GOT3 (cell line): ENCODE results near the gene RPH3AL.
"Not testable (repeated sequence)": the region's sequence is repeated elsewhere in the genome, so short reads cannot be mapped to it uniquely, and the experiment has no call there.

ENCODE experiments used
- DNase-seq: peaks from one replicate; lab custom pipeline; 2025; ENCODE audit warnings: mixed read lengths; lab: John Stamatoyannopoulos, UW

Gene RPH3AL

DNA sequence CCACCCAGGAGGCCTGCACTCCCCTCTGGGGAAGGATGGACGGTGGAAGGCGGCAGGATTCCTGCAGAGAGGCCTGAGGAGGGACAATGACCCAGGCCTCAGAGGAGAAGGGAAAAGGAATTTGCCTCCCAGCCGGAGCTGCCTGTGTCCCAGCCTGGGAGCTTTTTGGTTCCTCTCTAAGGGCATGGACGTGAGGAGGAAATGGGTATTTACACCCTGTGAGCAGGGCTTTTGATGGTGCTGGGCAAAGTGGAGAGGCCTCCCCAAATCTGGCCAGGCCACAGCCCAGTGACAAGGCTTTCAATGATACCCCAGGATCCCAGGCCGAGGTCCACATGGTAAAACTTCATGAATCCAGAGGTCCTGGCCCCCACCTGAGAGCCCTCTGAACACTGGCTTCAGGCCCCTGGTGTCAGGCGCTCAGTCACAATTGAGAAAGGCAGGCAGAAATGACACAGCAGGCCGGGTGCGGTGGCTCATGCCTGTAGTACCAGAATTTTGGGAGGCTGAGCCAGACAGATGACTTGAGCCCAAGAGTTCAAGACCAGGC, 115.1 kb downstream of the RPH3AL start:
- no peak for DNase-seq

DNA sequence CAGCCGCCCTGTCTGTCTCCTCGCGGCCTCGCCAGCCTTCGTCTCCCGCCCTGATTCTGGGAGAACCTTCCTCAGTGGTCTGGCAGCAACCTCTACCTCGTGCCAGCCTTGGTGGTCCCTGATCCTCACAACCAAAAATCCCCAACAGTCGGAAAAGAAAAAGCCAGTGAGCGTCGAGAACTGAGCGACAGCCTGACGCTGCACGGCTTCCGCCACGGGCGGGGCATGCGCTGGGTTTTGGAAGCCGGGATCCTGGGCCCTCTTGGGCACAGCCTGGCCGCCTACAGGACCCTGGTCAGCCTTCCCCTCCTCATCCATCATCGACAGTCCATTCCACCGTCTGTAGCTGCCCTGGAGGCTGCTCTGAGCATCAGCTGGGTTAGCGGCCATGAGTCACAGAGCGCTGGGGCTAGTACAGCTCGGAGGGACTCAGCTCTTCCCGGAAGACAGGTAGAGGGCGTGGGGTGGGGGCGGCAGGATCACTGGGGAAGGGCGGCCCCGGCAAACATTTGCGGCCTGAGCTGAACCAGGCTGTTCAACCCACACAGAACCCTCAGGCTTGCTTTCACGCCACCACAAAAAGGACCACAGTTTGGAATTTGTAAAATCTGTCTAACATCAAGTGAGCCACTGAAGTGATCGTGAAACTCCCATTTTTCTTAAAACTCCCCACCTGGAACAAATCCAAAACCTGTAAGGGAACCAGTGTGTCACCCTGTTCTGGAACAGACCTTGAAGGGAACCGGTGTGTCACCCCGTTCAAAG, 115.8 kb downstream of the RPH3AL start:
- DNase-seq, result no peak

DNA sequence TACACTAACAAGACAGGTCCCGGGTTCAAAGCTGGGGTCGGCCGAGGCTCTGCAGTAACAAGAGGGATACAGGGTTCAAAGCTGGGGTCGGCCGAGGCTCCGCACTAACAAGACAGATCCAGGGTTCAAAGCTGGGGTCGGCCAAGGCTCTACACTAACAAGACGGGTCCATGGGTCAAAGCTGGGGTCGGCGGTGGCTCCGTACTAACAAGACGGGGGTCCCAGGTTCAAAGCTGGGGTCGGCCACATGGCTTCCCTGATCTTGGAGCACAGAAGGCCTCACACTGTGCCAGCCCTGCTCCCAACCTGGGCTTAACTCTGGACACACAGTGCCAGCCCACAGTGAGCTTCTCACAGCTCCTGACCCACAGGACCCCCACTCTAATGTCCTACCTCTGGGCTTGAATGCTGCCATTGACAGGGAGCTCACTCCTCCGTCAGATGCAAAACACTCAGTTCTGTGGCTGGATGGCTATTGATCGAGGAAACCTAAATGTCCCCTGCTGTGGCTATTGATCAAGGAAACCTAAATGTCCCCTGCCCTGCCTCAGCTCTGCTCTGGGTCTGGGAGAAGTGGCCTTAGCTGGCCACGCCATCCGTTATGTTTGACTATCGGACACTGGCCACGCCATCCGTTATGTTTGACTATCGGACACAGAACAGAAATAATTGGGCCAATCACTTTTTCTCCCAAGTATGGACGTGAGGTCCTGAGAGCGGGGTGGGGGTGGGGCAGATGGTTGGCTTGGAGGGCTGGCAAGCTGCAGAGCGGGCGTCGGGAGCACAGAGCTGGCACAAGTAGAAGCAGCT, 116.6 kb downstream of the RPH3AL start:
- no peak for DNase-seq

DNA sequence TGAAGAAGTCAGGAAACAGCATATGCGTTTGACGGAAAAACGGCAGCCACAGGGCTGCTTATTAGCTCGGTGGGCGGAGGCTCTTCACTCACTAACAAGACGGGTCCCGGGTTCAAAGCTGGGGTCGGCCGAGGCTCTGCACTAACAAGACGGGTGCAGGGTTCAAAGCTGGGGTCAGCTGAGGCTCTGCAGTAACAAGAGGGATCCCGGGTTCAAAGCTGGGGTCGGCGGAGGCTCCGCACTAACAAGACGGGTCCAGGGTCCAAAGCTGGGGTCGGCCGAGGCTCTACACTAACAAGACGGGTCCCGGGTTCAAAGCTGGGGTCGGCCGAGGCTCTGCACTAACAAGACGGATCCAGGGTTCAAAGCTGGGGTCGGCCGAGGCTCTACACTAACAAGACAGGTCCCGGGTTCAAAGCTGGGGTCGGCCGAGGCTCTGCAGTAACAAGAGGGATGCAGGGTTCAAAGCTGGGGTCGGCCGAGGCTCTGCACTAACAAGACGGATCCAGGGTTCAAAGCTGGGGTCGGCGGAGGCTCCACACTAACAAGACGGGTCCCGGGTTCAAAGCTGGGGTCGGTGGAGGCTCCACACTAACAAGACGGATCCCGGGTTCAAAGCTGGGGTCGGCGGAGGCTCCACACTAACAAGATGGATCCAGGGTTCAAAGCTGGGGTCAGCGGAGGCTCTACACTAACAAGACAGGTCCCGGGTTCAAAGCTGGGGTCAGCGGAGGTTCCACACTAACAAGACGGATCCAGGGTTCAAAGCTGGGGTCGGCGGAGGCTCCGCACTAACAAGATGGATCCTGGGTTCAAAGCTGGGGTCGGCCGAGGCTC, 117.4 kb downstream of the RPH3AL start:
- not testable (repeated sequence) for DNase-seq

DNA sequence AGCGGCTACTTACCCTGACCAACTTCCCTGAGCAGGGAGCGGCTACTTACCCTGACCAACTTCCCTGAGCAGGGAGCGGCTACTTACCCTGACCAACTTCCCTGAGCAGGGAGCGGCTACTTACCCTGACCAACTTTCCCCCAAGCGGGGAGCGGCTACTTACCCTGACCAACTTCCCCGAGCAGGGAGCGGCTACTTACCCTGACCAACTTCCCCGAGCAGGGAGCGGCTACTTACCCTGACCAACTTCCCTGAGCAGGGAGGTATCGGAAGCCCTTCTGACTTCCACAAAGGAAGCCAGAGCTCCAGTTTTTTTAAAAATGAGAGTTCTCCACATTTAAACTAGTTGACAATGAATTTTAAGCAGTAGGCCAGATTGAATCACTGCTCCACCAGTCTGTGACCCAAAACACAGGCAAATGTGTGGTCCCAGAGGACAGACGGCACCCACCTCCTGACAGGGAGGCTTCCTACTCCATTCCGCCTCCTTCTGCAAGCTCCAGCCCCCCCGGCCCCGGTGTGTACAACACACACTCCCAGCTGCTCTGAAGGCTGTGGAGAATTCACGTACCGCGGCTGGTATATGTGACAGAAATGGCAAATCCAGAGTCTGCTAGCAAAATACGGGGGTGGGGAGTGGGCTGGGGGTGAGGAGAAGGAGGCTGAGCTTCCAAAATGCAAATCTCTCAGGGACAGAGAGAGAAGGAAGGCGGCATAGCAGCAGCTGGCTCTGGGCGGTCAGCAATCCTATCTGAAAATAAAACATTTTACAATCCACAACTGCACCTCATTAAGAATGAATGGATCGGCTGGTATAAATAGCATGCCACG, 118.2 kb downstream of the RPH3AL start:
- not testable (repeated sequence) for DNase-seq

DNA sequence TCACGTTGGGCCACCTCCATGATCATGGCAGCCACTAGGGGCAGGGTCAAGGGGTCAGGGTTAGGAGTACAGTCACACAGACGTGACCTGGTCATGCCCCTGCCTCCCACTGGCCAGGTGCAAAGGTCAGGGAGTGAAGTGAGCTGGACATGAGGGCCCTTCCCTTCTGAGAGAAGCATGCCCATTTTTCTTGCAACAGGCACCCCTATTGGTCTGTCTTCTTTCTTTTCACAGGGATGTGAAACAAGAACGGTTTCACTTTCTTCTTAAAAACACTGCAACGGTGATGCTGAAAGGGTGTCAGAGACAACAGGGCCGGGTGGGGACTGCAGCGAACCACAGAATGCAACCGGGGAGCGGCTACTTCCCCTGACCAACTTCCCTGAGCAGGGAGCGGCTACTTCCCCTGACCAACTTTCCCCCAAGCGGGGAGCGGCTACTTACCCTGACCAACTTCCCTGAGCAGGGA, 119.1 kb downstream of the RPH3AL start:
- no peak for DNase-seq

DNA sequence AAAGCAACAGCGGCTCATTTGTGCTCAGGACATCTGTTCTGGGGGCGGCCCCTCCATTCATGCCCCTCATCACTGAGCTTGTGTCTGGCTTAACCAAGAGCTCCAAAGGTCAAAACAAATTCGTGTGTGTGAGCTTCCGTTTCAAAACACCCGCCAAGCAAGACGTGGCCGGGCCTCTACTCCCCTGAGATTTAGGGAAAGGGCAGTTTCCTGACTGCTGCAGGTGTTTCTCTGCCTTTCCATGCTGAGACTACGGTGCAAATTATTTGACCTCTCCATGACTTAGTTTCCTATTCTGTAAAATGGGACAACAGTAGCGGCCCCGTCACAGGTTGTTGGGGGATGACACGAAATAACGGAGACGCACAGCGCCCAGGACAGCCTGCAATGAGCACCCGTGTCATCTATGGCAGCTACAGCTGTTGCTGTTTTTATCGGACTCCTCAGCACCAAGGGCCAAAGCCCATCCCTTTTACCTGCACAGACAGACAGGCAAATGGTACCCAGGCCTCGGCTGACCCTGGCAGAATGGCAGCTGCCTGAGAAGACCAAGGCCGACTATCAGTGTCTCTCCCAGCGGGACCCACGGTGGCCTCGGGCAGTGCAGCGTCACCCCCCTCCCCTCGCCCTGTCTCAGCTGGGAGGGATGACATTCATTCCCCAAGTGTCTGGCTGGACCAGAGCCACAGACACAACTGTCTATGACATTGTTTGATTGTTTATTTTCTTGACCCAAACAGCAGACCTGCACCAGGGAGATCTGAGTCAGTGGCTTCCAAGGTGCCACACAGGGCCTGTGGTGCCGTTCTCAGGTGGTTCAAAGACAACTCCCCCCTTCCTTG, 120.4 kb downstream of the RPH3AL start:
- no peak for DNase-seq

DNA sequence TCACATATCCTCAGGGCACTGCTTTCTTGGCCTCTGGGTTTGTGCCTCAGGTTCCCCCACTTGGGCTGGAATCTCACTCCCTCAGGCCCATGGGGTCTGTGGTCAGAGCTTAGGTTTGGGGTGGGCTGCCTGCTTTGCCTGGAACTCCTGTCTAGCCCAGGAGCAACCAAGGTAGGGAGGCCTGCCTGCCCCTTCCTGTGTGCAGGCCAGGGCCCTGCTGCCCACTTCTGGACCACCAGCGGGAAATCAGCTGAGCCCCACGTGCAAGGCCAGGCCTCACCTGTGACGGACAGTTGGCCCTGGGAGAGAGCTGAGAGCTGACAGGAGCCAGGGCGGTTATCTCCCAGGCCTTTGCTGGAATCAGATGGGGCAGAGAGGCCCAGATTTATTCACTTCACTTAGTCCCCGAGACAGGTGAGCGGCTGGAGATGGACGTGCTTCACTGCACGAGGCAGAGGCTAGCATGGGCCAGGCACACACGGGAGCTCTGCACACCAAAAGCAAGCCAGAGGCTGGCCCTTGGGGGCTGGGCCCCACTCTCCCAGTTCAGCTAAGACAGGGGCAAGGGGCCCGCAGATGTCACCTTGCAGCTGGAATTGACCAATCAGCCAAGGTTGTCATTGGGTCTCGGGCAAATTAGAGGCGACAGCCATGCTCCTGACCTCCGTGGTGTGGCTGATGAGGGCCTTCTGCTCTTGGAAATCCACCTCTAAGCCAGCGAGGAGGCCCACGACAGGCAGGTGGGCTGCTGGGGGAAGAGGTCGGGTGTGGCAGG, 121.2 kb downstream of the RPH3AL start:
- no peak for DNase-seq

DNA sequence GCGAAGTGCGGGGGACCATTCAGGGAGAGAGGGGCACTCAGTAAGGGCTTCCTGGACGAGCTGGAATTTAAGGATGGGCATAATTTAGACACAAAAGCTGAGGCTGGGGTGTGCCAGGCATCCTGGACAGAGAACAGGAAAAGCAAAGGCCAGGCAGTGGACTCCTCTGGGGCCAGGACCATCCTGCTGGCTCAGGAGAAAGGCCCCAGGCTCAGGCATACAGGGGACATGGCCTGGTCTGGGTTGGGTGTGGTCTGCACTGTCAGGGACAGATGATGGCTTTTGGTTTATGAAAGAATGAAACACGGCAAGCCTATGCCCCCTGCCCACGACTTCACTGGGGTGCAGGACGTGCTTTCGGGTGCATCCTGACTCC, 122.2 kb downstream of the RPH3AL start:
- DNase-seq, result no peak

DNA sequence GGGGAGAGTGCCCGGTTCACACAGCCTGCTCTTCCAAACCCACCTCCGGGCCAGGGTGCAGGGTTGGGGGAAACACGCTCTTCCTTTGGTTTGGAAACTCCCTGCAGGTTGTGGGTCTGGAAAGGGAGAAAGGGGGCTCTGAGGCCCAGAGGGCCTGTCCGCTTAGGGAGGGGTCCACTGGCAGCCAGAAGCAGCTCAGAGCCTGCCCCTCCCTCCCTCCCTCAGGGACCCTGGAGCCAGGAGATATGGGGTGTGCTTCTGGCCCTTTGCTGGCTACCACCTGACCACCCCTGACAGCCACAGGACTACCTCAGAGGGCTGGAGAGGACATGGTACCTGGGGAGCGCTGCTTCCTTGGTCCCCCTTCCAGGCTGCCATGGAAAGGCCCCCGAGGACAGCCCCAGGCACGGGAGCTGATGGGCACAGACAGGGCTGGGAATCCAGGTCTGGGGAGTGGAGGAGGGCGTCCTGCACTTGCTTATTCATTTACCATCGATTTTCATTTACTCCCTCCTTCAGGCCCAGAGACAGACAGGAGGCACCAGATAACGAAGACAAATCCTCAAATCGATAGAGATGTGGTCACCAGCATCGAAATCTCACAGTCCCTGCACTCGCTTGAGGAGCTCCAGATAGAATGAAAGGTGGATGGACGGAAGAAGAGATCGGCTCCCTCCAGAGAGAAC, 122.8 kb downstream of the RPH3AL start:
- no peak for DNase-seq

DNA sequence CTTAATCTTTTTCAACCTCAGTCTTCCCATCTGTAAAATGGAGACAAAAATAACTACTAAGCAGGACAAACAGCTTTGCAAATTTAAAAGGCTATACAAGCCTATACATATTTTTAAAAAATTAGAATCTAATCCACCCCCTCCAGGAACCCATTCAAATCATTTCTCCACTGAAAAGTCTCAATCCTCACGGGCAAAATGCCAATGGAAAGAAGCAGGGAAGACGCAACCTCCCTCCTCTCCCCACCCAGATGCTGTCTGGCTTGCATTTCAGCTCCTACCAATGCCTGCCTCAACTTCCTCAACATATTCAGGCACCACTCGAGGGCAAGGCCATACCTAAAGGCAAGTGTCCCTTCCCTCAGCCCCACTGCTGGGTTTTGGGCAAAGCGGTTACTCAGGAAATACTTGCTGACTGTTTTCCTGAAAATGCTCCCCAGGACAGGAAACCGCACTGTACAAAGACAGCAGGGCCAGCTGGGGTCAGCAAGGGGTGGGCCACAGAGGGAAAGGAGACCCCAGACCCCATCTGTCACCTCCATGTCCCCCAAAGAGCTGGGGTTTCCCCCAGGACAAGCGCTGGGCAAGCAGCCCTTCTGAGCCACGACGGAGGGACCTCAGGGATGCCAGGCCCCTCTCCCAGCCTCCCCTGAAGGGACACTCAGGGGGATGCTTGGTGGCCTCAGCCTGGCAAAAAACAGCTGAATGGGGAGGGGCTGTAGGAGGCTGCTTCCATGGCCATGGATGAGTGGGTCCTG, 123.5 kb downstream of the RPH3AL start:
- no peak for DNase-seq

DNA sequence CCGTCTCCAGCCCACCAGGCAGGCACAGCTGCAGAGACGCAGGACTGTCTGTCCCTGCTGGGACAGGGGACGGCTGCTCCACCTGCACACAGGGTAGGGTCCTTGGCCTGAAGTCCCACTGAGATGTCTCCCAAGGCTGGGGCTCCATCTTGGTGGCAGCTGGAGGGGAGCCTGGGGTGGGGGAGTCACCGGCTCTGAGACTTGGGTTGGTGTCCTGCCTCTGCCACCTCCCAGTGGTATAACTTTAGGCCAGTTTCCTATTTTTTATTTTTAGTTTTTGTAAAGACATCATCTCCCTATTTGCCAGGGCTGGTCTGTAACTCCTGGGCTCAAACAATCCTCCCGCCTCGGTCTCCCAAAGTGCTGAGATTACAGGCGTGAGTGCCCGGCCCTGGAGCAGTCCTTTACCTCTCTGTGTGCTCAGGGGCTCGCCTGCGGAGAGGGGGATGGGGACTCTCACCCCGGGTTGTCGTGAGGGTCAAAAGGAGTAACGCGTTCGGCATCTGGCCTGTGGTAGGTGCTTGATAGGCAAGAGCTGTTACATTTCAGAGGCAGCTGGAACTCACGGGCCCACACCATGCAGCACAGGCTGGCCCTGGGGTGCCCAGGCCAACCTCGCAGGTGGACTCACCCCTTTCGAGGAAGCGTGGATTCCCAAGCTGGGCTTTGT, 124.5 kb downstream of the RPH3AL start:
- DNase-seq, result no peak

DNA sequence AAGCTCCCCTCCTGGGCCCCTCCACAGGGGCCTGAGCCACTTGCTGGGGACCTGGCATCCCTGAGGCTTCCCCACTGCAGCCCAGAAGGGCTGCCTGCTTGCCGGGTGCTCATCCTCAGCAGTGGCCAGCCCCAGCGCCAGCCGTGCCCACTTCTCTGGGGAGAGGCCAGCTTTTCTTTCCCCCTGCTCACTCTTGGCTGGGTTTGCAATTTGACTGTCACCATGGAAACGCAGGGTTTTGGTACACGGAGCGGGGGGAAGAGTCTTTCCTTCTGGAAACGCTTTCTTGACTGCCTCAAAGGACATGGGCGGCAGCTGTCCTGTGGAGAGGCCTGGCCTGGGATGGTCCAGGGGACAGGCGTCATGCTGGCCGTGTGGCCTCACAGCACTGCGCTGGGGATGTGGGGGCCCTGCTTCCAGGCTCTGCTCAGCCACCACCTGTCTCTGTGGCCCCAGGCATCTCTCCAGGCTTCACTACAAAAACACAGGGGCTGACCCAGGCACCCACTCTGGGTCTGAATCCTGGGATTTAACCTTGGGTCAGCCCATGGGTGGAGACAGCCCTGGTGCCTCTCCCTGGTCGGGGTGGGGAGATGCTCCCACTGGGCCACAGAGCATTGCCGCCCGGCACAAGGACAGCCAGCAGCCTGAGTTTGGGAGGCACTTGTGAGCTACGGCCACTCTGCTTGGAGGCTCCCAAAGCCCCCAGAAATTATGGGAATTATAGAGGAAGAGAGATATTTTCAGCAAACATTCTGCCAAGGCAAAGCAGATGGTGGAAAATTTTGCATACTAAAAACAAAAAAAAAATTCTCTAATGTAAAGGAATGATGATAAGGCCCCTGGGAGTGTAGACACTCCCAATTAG, 125.3 kb downstream of the RPH3AL start:
- DNase-seq, result no peak

DNA sequence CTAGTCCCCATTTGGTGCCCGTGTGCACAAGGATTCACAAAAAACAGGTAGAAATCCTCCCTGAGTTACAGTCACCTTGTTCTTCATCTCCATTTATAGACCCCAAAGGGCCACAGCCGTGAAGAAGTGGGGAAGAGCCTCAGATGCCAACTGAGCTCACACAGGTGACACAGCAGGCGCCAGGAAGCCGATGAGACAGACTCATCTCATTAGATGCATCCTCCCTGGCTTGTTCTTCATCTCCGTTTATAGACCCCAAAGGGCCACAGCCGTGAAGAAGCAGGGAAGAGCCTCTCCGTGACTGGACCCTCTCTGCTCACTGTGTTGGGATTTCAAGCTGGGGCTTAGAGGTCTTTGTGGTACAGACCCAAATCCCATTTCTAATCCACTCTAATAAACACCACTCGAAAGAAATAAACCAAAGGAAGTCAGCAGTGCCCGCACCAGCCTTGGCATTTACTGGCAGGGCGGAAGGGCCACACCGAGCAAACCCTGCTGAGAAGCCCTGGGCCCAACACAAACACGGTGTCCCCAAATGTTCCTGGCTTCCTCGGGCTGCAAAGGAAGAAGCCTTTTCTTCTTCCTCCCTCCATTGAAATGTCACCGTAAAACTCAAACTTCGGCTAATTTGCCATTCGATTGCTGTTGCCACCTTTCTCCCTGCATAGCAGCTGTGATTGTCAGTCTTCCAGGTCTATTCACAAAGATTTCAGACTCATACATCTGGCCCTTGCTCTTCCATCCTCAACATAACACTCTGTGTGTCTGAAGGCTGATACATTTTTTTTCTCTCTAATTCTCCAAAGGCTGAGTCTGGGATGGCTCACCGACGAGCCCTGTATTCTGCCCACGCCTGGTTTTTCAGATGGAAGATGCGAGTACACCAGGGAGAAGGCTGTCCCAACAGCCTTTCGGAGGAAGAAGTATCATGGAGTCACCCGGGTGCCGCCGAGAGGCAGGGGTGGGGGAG, 126.2 kb downstream of the RPH3AL start:
- no peak for DNase-seq

DNA sequence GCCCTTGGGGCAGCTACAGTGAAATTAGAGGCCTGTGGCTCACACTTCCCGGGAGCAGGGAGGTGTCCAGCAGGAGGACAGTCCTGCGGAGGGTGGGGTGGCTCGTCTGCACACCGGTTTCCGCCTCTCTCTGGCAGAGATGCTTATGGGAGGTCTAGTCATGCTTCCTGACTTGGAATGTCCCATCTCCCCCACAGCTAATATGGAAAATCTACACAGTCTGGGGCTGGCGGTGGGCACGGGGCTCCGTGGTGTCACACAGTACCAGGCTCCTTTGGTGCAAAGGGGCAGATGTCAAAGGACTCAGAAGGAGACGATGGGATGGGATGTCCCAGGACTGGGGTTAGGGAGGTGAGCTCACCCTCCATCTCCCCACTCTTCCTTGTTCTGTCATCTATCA, 127.1 kb downstream of the RPH3AL start:
- DNase-seq, result no peak
